A673 (cell line): ENCODE data around the gene KRT35. TPM values are rescaled to one million over a fixed set of nuclear protein-coding genes. Genes with fewer than 3 reads are reported as not detected.
A peak's percentile ranks its signal among the peaks of the same experiment; 100 is the strongest.

Experiments used
- BruUV-seq: library from RNA; stranded (reverse); fragments of 400-500 nt; replicated peaks from 2 replicates; lab custom pipeline; 2021; lab: Mats Ljungman, UMichigan
- CTCF ChIA-PET: fragments of 300-600 bp; sonication (Branson Sonifier 250); formaldehyde crosslinking; loops from one replicate; lab custom pipeline; 2022; ENCODE audit warnings: antibody characterized with exemption; lab: Charles Lee
- POLR2A ChIA-PET: fragments of 300-600 bp; sonication (Branson Sonifier 250); formaldehyde crosslinking; loops from one replicate; lab custom pipeline; 2022; ENCODE audit warnings: antibody characterized with exemption; ENCODE audit not compliant: low non-redundant PET; lab: Charles Lee
- DNase-seq: peaks from one replicate; pipeline ENCODE4 v3.0.0-alpha.2; 2015; ENCODE audit warnings: low spot score
- H3K27ac ChIP-seq: fragments of 200-600 bp; sonication (generic); 2 replicates; pipeline ENCODE4 v1.5.1; 2016; ENCODE audit warnings: mixed run types, low read depth, mild to moderate bottlenecking, mixed read lengths, antibody characterized with exemption, low read length; ENCODE audit not compliant: poor library complexity, severe bottlenecking
- H3K27me3 ChIP-seq: fragments of 200-600 bp; sonication (generic); replicated peaks from 2 replicates; pipeline ENCODE4 v1.6.1; 2017; ENCODE audit warnings: mixed run types, low read depth, mild to moderate bottlenecking, mixed read lengths, antibody characterized with exemption, low read length; ENCODE audit not compliant: insufficient read depth, poor library complexity
- H3K36me3 ChIP-seq: fragments of 200-600 bp; sonication (generic); 2 replicates; pipeline ENCODE4 v1.6.1; 2016; ENCODE audit warnings: mixed run types, mild to moderate bottlenecking, mixed read lengths, antibody characterized with exemption, low read length; ENCODE audit not compliant: insufficient read depth, poor library complexity, severe bottlenecking
- H3K4me1 ChIP-seq: fragments of 200-600 bp; sonication (generic); 2 replicates; pipeline ENCODE4 v1.6.1; 2017; ENCODE audit warnings: mixed run types, mild to moderate bottlenecking, mixed read lengths, antibody characterized with exemption, low read length; ENCODE audit not compliant: insufficient read depth, poor library complexity, severe bottlenecking
- H3K4me3 ChIP-seq: fragments of 200-600 bp; sonication (generic); 2 replicates; pipeline ENCODE4 v1.5.1; 2016; ENCODE audit warnings: low read depth, mixed run types, mild to moderate bottlenecking, mixed read lengths, low read length; ENCODE audit not compliant: poor library complexity, severe bottlenecking
- H3K9me3 ChIP-seq: fragments of 200-600 bp; sonication (generic); 2 replicates; pipeline ENCODE4 v1.6.1; 2016; ENCODE audit warnings: mixed run types, low read depth, mild to moderate bottlenecking, mixed read lengths, antibody characterized with exemption, low read length; ENCODE audit not compliant: poor library complexity, severe bottlenecking
- EZH2 ChIP-seq: fragments of 200-600 bp; sonication (generic); IDR thresholded peaks from 2 replicates; pipeline ENCODE4 v1.6.1; 2017; ENCODE audit warnings: borderline replicate concordance, low read depth, mild to moderate bottlenecking, mixed read lengths, antibody characterized with exemption, low read length; ENCODE audit not compliant: poor library complexity, severe bottlenecking
- intact Hi-C: fragments of 100-400 bp; cut with micrococcal nuclease; formaldehyde crosslinking; loops from one replicate; pipeline ENCODE4 v1.10.0; 2022; ENCODE audit not compliant: unreplicated experiment
- total RNA-seq: library from RNA; stranded (reverse); gene quantifications from 2 replicates; pipeline ENCODE4 v1.2.3, GENCODE V29; 2021
- TF ChIP-seq, protein P1 (sequence below): fragments of 300-800, 200-600 bp; sonication (generic); conservative IDR thresholded peaks from 2 replicates; pipeline ENCODE4 v1.5.1; 2017; ENCODE audit warnings: low read depth, mild to moderate bottlenecking, antibody characterized with exemption, low read length, moderate library complexity, mixed read lengths

Gene KRT35
- total RNA-seq, 1 experiment from 2014 or later = not detected

DNA sequence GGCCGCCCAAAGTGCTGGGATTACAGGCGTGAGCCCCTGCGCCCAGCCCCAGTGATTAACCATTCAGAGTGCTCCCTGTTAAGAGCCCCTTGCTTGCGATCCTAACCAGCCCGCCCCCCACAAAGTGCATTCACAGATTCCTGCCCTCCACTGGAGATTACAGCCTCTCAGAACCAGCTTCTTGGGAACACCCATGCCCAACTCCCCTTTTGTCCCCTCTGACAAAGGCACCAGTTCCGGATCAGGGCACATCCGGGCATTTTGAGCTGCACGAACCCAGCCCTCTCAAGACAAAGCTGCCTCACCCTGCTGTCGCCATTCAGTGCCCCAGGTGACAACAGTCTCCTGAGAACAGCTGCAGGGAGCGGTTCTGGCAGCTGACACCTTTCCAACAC is 48.0 kb upstream of the KRT35 start:
- BruUV-seq = no TSS peak
- POLR2A ChIA-PET = no interaction called here
- H3K27ac ChIP-seq = no peak overlapping the region

DNA sequence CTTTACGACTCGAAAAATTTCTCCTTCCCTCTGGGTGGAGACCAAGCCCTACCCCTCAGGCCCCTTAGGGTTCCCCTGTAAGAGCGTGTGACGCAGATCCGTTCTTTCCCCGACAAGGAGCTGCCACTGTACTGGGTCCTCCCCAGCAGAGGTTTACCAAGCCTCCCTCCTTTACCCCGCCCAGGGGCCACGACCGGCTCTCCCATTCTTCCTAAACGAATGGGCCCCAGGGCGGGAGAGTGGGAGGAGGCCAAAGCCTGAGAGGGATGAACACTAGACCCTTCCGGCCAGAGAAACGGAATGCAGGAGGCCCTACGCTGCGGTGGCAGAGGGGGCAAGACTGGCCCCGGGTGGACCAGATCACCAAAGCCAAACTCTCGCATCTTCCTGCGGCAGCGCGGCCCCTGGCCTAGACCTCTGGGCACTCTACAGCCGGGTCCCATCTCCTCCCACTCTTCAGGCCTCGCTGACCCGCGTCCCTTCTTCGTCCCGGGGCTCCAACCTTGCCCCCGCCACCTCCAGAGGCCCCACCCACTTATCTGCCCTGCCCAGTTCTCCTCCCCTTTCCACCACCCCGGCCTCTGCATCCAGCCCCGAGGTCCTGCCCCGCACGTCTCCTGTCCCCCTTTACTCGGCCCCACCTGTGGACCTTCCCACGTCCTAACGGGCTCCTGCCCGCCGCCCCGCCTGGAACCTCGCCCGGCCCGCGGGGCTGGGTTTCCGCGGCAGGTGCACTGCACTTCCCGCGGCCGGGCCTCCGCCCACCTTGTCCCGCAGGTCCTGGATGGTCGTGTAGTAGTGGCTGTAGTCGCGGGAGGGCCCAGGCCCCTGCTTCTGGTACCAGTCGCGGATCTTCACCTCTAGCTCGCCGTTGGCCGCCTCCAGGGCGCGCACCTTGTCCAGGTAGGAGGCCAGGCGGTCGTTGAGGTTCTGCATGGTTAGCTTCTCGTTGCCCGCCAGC is 46.4 kb upstream of the KRT35 start:
- BruUV-seq = no TSS peak
- no peak for DNase-seq
- intact Hi-C loops = no loop called here
- Histone ChIP-seq H3K4me3 (peak overlapping the region; percentile 19), H3K9me3 (no peaks in the 10 kb centered on the region), H3K4me1 (no peaks in the 10 kb centered on the region), H3K27me3 (no peaks in the 10 kb centered on the region), H3K36me3 (no peaks in the 10 kb centered on the region), H3K27ac (no peak overlapping the region)
- CTCF ChIA-PET = no interaction called here
- POLR2A ChIA-PET = no interaction called here
- TF ChIP-seq EZH2 = no peak
- TF ChIP-seq, protein P1, sequence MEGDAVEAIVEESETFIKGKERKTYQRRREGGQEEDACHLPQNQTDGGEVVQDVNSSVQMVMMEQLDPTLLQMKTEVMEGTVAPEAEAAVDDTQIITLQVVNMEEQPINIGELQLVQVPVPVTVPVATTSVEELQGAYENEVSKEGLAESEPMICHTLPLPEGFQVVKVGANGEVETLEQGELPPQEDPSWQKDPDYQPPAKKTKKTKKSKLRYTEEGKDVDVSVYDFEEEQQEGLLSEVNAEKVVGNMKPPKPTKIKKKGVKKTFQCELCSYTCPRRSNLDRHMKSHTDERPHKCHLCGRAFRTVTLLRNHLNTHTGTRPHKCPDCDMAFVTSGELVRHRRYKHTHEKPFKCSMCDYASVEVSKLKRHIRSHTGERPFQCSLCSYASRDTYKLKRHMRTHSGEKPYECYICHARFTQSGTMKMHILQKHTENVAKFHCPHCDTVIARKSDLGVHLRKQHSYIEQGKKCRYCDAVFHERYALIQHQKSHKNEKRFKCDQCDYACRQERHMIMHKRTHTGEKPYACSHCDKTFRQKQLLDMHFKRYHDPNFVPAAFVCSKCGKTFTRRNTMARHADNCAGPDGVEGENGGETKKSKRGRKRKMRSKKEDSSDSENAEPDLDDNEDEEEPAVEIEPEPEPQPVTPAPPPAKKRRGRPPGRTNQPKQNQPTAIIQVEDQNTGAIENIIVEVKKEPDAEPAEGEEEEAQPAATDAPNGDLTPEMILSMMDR = no peak

More for the DNA sequence above, 48.0 kb upstream of the KRT35 start:
- TF ChIP-seq EZH2 = no peak
- TF ChIP-seq, protein P1 = no peak
- Histone ChIP-seq H3K4me1 (no peaks in the 10 kb centered on the region), H3K36me3 (no peaks in the 10 kb centered on the region), H3K9me3 (no peaks in the 10 kb centered on the region), H3K4me3 (no peak overlapping the region), H3K27me3 (no peaks in the 10 kb centered on the region)
- CTCF ChIA-PET = no interaction called here
- DNase-seq = no peak
- intact Hi-C loops = no loop called here

DNA sequence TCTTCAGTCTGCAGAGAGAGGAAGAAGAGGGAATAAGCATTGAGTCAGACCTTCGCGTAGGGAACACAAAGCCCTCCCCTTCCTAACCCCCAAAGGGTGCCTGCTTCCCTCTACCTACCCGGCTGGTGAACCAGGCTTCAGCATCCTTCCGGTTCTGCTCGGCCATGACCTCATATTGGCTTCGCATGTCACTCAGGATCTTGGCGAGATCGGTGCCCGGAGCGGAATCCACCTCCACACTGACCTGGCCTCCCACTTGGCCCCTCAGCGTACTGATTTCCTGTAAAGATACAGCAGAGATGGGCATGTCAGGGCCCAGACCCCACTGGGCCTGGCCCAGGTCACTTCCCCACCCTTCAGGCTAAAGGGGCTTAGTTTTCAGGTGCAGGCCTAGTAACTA is 43.3 kb upstream of the KRT35 start:
- no peak overlapping the region for H3K27ac ChIP-seq
- intact Hi-C loops = no loop called here
- H3K9me3 ChIP-seq = no peaks in the 10 kb centered on the region
- no peaks in the 10 kb centered on the region for H3K27me3 ChIP-seq
- BruUV-seq = no TSS peak
- no peaks in the 10 kb centered on the region for H3K36me3 ChIP-seq
- no peak for DNase-seq
- H3K4me1 ChIP-seq = no peaks in the 10 kb centered on the region
- no peak overlapping the region for H3K4me3 ChIP-seq
- no peak for TF ChIP-seq EZH2
- TF ChIP-seq, protein P1 = no peak
- CTCF ChIA-PET = no interaction called here
- POLR2A ChIA-PET = no interaction called here
